Left forelimb (tissue), 1 donor: ENCODE results near the gene NOSIP.
"Not testable (repeated sequence)": the region's sequence is repeated elsewhere in the genome, so short reads cannot be mapped to it uniquely, and the experiment has no call there.

Experiments used
- DNase-seq: peaks from one replicate; pipeline ENCODE4 v3.0.0-alpha.2; 2018; ENCODE audit warnings: low spot score

Gene NOSIP, protein sequence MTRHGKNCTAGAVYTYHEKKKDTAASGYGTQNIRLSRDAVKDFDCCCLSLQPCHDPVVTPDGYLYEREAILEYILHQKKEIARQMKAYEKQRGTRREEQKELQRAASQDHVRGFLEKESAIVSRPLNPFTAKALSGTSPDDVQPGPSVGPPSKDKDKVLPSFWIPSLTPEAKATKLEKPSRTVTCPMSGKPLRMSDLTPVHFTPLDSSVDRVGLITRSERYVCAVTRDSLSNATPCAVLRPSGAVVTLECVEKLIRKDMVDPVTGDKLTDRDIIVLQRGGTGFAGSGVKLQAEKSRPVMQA

DNA sequence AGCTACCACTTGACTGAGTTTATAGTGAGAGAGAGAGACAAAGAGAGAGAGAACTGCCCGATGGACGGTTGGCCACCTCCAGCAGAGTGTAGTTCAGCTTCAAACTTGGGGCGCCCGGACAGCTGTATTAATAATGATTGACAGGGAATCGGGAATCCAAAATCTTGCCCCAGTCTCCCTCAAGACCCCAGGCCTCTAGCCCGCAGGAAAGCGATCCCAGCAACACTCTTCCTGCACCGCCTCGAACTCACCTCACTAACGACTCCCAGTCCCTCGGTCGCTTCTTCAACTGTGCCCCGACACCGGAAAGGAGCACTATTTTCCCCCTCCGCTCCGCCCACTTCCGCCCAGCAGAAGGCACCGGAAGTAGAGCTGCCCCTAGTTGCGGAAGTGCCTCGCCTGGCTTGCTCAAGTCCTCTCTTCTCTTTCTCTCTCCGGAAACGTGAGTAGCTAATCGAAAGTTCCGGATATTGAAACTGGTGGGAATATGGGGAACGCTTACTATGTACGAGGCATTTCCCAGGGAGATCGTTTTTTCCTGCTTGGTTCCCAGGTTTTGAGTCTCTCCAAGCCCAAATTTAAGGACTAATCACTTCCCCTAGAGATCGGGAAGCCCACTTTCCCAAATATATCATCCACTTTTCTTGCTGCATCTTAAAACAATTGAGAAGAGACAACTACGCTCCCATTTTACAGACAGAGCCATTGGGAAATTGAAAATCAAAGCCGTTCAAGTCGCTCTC is at the start of gene NOSIP:
NOSIP (minus strand) TSS at position 293 of the 743 bp plus-strand sequence. CDS start 19,865 bp downstream, outside the sequence.
- DNase-seq, result peak; percentile 97

DNA sequence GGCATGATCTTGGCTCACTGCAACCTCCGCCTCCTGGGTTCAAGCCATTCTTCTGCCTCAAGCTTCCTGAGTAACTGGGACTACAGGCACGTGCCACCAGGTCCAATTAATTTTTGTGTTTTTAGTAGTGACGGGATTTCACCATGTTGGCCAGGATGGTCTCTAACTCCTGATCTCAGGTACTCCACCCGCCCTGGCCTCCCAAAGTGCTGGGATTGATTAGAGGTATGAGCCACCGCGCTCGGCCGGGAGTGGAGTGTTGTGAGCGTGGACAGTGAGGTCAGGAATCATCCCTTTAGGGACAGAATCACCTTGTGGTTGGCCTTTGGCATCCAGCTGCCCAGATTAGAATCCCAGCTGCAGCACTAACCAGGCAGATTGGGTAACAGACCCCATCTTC is 49.3 kb upstream of the NOSIP start:
- DNase-seq, result no peak

DNA sequence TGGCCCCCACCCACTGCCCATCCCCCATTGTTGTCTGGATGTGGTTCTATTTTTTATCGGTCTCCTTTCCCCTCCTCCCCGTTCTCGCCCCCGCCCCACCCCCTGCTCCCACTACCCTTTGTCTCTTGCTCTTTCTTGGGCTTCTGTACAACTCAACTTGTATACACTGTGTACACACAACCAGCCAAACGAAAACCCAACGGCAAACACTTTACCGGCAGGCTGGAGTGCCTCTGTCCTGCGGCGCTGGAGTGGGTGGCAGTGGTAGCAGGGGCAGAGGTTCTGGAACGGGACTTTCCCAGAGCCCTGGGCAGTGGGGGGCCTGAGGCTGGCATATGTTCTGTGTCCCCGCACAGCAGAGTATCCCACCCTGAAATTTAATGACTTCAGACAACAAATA is 45.9 kb upstream of the NOSIP start:
- DNase-seq, result no peak

DNA sequence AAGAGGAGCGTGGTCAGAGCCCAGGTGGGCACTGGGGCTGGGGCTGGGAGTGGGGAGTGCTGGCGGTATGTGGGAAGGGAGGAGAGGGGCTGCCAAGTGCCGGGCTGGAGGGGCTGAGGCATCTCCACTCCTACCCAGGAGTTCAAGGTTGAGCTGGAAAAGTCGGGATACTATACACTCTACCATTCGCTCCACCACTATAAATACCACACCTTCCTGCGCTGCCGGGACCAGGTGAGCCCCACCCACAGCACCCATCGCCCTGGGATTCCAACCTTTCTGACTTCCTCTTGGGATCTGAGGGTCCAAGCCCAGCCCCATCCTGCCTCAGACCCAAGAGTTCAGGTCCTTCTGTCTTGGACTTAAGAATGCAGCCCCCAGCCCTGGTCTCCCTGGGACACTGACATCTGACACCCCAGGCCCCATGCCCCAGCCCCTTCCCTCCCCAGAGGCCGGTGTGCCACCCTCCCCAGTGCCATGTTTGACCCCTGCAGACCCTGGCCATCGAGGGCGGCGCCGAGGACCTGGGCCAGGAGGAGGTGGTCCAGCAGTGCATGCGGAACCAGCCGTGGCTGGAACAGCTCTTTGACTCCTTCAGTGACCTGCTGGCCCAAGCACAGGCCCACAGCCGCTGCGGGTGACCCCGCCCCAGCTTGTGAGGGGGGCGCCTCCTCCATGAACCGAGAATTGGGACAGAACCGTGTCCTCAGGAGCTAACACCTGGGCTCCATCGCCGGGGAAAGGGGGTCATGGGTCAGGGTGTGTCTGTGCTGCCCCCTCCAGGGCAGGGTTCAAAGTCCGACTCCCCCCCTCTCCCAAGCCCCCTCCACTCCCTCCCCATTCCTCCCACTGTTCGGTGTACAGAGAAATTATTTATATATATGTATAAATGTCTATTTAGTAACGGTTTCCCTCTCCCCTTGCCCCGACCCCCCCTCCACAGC is 44.9 kb upstream of the NOSIP start:
- no peak for DNase-seq

DNA sequence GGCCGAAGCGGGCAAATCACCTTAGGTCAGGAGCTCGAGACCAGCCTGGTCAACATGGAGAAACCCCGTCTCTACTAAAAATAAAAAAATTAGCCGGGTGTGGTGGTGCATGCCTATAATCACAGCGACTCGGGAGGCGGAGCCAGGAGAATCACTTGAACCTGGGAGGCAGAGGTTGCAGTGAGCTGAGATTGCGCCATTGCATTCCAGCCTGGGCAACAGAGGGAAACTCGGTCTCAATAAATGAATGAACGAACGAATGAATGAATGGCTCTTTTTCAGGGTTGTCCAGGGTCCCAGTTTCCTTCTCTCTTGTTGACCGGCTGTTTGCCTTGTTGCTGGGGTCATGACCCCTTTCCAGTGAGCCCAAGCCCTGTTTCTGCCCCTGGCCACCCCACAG is 37.5 kb upstream of the NOSIP start:
- DNase-seq, result not testable (repeated sequence)

DNA sequence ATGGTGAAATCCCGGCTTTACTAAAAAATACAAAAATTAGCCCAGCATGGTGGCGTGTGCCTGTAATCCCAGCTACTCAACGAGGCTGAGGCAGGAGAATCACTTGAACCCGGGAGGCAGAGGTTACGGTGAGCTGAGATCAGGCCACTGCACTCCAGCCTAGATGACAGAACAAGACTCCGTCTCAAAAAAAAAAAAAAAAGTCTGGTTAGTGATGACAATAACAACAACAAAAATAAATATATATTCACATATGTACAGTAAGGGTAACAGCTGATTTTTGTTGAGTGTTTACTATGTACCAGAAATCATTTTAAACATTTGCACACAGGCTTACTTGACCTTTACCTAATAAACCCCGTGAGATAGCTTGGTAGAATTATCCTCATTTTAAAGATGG is 36.6 kb upstream of the NOSIP start:
- no peak for DNase-seq

DNA sequence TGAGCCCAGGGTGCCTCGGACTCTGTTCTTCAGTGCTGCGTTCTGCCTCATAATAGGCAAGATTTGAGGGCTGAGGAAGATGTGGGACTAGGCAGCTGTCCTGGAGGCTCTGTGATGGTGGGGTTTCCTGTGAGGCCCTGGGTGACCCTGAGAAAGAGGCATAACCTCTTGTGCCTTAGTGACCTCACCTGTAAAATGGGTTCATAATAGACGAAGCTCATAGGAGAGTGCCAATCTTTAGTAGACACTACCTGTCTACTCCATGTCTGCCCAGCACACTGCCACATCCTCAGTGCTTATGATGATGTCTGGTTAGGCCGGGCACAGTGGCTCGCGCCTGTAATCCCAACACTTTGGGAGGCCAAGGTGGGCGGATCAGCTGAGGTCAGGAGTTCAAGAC is 36.2 kb upstream of the NOSIP start:
- DNase-seq, result no peak

DNA sequence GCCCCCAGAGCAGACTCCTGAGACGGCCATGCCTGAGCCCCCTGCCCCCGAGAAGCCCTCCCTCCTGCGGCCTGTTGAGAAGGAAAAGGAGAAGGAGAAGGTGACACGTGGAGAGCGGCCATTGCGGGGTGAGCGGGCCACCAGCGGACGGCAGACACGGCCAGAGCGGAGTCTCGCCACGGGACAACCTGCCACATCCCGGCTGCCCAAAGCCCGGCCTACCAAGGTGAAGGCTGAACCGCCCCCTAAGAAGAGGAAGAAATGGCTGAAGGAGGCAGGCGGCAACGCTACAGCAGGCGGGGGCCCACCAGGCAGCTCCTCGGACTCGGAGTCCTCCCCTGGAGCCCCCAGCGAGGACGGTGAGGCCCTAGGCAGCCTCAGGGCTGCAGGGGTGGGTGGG is 35.5 kb upstream of the NOSIP start:
- DNase-seq, result no peak

DNA sequence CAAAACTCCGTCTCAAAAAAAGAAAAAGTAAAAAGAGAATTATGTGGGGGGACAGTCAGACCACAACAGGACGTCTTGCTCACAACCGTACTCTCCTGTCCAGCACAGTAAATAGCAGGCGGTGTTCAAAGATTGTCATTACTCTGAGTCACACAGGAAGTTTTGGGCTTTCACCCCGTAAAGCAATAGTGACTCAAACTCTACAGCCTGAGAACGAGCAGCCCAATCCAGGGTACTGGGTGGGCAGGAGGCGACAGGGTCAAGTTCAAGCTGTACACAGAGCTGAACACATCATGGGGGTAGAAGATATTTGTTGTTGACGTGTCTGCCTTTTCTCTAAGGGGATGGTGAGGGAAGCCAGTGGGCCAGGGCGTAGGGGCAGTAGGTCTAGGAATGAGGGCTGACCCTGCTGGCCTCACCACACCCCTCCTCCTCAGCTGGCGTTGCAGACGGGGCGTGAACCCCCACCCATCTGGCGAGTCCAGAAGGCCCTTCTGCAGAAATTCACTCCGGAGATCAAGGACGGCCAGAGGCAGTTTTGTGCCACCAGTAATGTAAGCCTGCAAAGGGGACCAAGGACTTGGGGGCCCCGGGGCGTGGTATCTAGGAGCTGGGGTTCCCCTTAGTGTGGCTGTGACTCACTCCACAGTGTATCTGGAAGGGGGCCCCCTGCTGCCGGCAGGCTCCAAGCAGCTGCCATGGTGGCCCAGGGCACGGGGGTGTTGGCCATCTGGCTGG is 33.9 kb upstream of the NOSIP start:
- no peak for DNase-seq

DNA sequence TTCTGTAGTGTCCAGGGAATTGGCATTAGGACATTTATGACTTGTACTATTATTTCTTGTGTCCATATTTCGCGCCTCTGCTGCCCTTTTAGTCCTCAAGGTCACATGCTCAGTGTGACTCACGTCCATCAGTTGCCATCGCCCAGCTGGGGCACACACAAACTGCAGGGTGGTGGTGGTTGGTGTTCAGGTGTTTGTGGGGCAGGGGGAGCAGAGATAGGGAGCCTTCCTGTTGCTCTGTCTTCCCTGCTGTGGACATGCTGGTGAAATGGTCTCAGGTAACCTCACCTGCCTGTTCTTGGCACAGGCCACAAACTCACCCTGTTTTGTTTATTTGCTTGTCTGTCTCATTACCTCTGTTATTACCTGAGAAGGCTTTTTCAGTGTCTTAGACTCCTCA is 33.0 kb upstream of the NOSIP start:
- no peak for DNase-seq

DNA sequence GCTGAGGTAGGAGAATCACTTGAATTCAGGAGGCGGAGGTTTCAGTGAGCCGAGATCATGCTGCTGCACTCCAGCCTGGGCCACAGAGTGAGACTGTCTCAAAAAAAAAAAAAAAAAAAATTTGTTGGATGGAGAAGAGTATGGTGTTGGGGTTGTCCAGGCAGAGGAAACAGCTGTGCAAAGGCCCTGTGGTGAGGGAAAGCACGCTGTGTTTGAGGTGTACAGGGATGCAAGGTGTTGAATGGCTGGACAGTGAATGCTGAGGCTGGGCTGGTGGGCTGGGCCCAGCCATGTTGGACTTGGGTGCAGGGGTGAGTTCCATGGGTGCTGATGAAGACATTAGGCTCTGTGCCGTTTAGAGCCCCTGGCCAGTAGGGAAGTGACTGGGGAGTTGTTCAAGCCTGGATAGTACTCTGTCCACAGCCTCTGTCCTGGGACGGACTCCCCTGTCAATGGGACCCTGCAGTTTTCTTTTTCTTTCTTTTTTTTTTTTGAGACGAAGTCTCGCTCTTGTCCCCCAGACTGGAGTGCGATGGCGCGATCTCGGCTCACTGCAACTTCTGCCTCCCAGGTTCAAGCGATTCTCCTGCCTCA is 29.2 kb upstream of the NOSIP start:
- DNase-seq, result no peak

DNA sequence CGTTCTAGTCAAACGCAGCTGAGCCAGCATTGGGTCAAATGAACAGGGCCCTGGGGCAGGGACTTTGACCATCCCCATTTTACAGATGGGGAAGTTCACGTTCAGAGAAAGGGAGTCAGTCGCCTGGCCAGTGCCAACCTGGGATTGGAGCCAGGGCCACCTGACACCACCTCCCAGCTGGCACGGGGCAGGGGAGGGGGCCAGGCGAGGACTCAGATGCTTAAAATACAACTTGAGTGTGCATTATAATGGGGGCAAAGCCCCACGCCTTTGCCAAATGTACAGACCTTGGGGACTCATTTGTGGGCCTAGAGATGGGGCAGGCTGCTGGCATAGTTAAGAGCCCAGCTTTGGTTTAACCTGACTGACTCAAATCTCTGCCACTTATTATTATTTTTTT is 25.2 kb upstream of the NOSIP start:
- no peak for DNase-seq

DNA sequence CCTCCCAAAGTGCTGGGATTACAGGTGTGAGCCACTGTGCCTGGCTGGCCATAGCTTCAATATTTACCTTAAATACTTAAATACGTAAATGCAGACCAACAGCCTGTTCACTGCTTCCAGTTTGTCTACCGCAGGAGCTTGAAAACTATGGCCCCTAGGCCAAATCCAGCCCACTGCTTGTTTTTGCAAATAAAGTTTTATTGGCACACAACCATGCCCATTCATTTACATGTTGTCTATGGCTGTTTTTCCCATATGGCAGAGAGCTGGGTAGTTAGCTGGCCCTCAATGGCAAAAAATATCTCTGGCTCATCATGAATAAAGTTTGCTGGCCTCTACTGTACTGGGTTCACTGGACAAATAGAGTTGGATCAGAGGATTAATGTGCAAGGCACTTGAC is 22.4 kb upstream of the NOSIP start:
- DNase-seq, result no peak

DNA sequence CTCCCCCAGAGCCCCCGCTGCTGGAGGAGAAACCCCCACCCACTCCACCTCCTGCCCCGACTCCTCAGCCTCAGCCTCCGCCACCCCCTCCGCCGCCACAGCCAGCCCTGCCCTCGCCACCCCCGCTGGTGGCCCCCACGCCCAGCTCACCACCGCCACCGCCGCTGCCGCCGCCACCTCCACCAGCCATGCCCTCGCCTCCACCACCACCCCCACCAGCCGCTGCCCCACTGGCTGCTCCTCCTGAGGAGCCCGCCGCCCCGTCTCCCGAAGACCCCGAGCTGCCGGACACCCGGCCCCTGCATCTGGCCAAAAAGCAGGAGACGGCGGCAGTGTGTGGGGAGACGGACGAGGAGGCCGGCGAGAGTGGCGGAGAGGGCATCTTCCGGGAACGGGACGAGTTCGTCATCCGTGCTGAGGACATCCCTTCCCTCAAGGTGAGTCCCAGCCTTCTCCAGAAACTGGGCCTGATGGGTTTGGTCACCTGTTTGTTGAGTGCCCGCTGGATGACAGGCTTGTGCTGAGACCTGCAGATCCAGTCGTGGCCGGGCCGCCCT is 21.2 kb upstream of the NOSIP start:
- DNase-seq, result no peak

DNA sequence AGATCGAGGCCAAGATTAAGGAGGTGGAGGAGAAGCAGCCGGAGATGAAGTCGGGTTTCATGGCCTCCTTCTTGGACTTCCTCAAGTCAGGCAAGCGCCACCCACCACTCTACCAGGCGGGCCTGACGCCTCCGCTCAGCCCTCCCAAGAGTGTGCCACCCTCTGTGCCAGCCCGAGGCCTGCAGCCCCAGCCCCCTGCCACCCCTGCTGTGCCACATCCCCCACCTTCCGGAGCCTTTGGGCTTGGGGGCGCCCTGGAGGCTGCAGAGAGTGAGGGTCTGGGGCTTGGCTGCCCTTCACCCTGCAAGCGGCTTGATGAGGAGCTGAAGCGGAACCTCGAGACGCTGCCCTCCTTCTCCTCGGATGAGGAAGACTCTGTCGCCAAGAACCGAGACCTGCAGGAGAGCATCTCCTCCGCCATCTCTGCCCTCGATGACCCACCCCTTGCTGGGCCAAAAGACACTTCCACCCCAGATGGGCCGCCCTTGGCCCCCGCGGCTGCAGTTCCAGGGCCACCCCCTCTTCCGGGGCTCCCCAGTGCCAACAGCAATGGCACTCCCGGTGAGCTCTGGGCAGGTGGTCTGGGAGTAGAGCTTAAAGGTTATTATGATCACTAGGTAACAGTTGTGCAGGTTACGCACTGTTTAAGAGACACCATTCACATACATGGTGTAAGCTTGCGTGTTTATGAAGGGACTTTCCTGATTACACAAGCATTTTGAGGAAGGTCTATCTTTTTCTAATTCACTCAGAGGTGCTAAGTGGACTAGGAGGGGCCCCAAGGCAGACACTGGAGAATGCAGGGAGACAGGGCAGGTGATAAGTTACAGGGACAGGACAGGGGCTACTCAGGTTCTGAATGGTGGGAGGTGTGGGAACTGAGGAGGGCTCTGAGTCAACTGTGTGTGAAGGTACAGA is 19.3 kb upstream of the NOSIP start:
- DNase-seq, result no peak

DNA sequence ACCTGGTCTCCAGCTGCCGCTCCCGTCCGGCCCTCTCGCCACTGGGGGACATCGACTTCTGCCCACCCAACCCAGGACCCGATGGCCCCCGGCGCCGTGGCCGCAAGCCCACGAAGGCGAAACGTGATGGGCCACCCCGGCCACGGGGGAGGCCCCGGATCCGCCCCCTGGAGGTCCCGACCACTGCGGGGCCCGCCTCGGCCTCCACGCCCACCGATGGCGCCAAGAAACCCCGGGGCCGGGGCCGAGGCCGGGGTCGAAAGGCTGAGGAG is 17.3 kb upstream of the NOSIP start:
- DNase-seq, result no peak

DNA sequence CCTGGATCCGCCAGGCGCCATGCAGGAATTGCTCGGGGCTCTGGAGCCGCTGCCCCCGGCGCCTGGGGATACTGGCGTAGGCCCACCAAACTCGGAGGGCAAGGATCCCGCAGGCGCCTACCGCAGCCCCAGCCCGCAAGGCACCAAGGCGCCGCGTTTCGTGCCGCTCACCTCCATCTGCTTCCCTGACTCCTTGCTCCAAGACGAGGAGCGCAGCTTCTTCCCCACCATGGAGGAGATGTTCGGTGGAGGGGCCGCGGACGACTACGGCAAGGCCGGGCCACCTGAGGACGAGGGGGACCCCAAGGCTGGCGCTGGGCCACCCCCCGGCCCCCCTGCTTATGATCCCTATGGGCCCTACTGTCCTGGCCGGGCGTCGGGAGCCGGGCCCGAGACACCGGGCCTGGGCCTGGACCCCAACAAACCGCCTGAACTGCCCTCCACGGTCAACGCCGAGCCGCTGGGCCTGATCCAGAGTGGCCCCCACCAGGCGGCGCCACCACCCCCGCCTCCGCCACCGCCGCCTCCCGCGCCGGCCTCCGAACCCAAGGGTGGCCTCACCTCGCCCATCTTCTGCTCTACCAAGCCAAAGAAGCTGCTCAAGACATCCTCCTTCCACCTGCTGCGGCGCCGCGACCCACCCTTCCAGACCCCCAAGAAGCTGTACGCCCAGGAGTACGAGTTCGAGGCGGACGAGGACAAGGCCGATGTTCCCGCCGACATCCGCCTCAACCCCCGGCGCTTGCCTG is 16.8 kb upstream of the NOSIP start:
- no peak for DNase-seq

DNA sequence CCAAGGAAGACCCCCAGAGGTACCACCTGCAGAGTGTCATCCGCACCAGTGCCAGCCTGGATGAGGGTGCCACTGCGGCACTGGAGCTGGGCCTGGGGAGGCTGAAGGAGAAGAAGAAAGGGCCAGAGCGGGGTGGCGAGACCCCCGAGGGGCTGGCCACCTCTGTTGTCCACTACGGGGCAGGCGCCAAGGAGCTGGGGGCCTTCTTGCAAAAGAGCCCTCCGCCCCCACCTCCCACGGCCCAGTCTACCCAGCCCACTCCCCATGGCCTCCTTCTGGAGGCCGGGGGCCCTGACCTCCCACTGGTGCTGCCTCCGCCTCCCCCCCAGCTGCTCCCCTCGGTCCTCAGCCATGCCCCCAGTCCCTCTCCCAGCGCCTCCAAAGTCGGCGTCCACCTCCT is 16.1 kb upstream of the NOSIP start:
- no peak for DNase-seq

DNA sequence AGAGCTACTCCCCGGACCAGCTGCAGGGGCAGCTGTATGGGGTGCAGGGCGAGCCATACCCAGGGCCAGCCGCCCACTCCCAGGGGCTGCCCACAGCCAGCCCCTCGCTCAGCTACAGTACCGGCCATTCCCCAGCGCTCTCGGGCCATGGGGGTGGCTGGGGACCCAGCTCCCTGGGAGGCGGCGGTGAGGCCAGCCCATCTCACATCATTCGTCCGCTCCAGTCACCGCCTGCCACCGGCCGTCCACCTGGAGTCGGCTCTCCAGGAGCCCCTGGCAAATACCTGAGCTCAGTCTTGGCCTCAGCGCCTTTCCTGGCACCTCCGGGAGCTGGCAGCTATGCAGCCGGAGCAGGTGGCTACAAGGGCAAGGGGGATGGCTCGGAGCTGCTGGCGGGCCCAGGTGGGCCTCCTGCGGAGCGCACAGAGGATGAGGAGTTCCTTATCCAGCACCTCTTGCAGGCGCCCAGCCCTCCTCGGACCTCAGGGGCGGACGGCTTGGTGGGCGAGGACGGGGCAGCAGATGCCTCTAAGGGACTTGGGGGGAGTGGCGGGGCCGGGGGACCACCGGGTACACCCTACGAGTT is 15.6 kb upstream of the NOSIP start:
- DNase-seq, result no peak
